ENCODE results near the gene WDR74. TPM values are rescaled to one million over a fixed set of nuclear protein-coding genes. Genes with fewer than 3 reads are reported as not detected.

Gene WDR74
- total and polyA plus RNA-seq, 2 of the 13 experiments (the other 11 are each of a cell fraction or from before 2014, with no cell fraction given) = 77.0 to 83.3 TPM

DNA sequence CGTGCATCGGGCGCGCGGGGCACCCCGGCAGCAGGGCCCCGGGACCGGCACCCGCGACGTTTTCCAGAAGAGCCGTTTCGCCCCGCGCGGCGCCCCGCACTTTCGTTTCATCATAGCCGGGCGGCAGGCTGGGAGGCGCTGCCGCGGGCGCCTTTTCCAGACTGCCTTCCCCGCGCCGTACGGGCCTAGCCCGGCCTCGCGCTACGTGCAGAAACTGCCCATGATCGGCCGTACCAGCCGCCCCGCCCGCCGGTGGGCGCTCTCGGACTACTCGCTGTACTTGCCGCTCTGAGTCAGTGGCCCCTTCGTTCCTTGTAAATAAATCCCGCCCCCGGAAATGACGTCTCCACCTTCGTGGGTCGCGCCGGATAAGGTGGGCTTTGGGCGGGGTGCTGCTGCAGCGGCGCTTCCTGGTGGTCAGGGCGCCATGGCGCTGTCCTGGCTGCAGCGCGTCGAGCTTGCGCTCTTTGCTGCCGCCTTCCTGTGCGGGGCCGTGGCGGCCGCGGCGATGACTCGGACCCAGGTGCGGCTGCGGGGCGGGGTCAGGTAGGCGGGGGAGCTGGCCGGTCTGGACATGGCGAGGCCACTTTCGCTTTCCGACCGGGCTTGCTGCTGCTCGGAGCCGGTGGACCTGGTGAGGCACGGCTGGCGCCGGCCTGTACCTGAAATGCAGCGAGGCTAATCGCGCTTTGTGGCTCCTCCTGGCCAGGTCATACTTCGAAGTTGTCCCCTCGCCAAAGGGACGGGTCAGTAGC, 52.2 kb downstream of the WDR74 start, which contains the start of gene TMEM179B (continued):
- TF ChIP-seq, protein P1, sequence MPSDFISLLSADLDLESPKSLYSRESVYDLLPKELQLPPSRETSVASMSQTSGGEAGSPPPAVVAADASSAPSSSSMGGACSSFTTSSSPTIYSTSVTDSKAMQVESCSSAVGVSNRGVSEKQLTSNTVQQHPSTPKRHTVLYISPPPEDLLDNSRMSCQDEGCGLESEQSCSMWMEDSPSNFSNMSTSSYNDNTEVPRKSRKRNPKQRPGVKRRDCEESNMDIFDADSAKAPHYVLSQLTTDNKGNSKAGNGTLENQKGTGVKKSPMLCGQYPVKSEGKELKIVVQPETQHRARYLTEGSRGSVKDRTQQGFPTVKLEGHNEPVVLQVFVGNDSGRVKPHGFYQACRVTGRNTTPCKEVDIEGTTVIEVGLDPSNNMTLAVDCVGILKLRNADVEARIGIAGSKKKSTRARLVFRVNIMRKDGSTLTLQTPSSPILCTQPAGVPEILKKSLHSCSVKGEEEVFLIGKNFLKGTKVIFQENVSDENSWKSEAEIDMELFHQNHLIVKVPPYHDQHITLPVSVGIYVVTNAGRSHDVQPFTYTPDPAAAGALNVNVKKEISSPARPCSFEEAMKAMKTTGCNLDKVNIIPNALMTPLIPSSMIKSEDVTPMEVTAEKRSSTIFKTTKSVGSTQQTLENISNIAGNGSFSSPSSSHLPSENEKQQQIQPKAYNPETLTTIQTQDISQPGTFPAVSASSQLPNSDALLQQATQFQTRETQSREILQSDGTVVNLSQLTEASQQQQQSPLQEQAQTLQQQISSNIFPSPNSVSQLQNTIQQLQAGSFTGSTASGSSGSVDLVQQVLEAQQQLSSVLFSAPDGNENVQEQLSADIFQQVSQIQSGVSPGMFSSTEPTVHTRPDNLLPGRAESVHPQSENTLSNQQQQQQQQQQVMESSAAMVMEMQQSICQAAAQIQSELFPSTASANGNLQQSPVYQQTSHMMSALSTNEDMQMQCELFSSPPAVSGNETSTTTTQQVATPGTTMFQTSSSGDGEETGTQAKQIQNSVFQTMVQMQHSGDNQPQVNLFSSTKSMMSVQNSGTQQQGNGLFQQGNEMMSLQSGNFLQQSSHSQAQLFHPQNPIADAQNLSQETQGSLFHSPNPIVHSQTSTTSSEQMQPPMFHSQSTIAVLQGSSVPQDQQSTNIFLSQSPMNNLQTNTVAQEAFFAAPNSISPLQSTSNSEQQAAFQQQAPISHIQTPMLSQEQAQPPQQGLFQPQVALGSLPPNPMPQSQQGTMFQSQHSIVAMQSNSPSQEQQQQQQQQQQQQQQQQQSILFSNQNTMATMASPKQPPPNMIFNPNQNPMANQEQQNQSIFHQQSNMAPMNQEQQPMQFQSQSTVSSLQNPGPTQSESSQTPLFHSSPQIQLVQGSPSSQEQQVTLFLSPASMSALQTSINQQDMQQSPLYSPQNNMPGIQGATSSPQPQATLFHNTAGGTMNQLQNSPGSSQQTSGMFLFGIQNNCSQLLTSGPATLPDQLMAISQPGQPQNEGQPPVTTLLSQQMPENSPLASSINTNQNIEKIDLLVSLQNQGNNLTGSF (CRISPR knock-in tag; IDR thresholded peaks at IDR 0.05) = peak; percentile 30; the same call in 1 of the 2 replicates
- TF ChIP-seq ZNF263 (CRISPR knock-in tag; IDR thresholded peaks at IDR 0.05) (no peak; the same call in 1 of the 2 replicates), NR1H2 (CRISPR knock-in tag; IDR thresholded peaks at IDR 0.05; ENCODE audit: borderline replicate concordance, low read depth) (no peak), NR2F1 (CRISPR knock-in tag; IDR thresholded peaks at IDR 0.05) (no peak), XRCC5 (optimal IDR thresholded peaks at IDR 0.05; ENCODE audit: low read length) (peak; percentile 72), GABPB1 (CRISPR knock-in tag; IDR thresholded peaks at IDR 0.05) (peak; percentile 98), HOXA3 (CRISPR knock-in tag; IDR thresholded peaks at IDR 0.05) (peak; percentile 94), JUN (CRISPR knock-in tag; IDR thresholded peaks at IDR 0.05) (0 out of 2 replicates have a peak, but pooled peaks have one; percentile 25), ZNF792 (CRISPR knock-in tag; IDR thresholded peaks at IDR 0.05) (peak; percentile 95), MIER3 (CRISPR knock-in tag; IDR thresholded peaks at IDR 0.05; ENCODE audit: borderline replicate concordance) (peak; percentile 89; the same call in 1 of the 2 replicates), RCOR2 (CRISPR knock-in tag; IDR thresholded peaks at IDR 0.05) (peak; percentile 67; the same call in 1 of the 2 replicates), ZFX (CRISPR knock-in tag; IDR thresholded peaks at IDR 0.05; ENCODE audit: low read depth) (peak; percentile 86), ZKSCAN5 (CRISPR knock-in tag; IDR thresholded peaks at IDR 0.05) (no peak), ZNF124 (CRISPR knock-in tag; IDR thresholded peaks at IDR 0.05) (peak; percentile 80; the same call in 1 of the 2 replicates), ZNF878 (CRISPR knock-in tag; IDR thresholded peaks at IDR 0.05) (peak; percentile 74), PHB2 (IDR thresholded peaks at IDR 0.05; ENCODE audit: partially characterized antibody) (no peak), RELA (CRISPR knock-in tag; IDR thresholded peaks at IDR 0.05) (no peak), NFIC (IDR thresholded peaks at IDR 0.05; ENCODE audit: low read length) (no peak), IRX3 (CRISPR knock-in tag; IDR thresholded peaks at IDR 0.05; ENCODE audit: borderline replicate concordance, low read depth) (peak; percentile 92; the same call in 1 of the 2 replicates), PHF8 (CRISPR knock-in tag; IDR thresholded peaks at IDR 0.05) (peak; percentile 93)
- TF ChIP-seq, protein P2, sequence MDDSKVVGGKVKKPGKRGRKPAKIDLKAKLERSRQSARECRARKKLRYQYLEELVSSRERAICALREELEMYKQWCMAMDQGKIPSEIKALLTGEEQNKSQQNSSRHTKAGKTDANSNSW (CRISPR knock-in tag; IDR thresholded peaks at IDR 0.05; ENCODE audit: borderline replicate concordance) = no peak
- TF ChIP-seq, protein P3, sequence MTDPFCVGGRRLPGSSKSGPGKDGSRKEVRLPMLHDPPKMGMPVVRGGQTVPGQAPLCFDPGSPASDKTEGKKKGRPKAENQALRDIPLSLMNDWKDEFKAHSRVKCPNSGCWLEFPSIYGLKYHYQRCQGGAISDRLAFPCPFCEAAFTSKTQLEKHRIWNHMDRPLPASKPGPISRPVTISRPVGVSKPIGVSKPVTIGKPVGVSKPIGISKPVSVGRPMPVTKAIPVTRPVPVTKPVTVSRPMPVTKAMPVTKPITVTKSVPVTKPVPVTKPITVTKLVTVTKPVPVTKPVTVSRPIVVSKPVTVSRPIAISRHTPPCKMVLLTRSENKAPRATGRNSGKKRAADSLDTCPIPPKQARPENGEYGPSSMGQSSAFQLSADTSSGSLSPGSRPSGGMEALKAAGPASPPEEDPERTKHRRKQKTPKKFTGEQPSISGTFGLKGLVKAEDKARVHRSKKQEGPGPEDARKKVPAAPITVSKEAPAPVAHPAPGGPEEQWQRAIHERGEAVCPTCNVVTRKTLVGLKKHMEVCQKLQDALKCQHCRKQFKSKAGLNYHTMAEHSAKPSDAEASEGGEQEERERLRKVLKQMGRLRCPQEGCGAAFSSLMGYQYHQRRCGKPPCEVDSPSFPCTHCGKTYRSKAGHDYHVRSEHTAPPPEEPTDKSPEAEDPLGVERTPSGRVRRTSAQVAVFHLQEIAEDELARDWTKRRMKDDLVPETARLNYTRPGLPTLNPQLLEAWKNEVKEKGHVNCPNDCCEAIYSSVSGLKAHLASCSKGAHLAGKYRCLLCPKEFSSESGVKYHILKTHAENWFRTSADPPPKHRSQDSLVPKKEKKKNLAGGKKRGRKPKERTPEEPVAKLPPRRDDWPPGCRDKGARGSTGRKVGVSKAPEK (CRISPR knock-in tag; IDR thresholded peaks at IDR 0.05; ENCODE audit: borderline replicate concordance) = 0 out of 2 replicates have a peak, but pooled peaks have one; percentile 79

Measured in HepG2 (cell line).